Measurements from ENCODE around the gene KRT36.

Gene KRT36

GRCh38 chr17:41444186-41444585 lies 45.5 kb downstream of the KRT36 start:
- Histone ChIP-seq H3K9me3 (replicated peaks in 1 of 11) (no peaks in the 10 kb centered on the region), H3K27me3 (no peaks in the 10 kb centered on the region), H3K9ac (no peak overlapping the region), H3K4me1 (peaks cover 0 to 8% (median 6%) of the 10 kb centered on the region in 10 experiments; a peak in 10 of 20 replicates), H3K4me3 (no peak overlapping the region), H3K36me3 (no peaks in the 10 kb centered on the region), H3K27ac (no peak overlapping the region), H4K20me1 (no peaks in the 10 kb centered on the region), H3K4me2 (no peak overlapping the region)
- no peak for TF ChIP-seq Cebpa-rat (IDR thresholded peaks at IDR 0.05)

GRCh38 chr17:41442739-41443138 lies 47.0 kb downstream of the KRT36 start:
- H4K20me1 ChIP-seq, result no peaks in the 10 kb centered on the region
- no peaks in the 10 kb centered on the region for H3K36me3 ChIP-seq
- no peak overlapping the region for H3K9ac ChIP-seq
- H3K27ac ChIP-seq, result no peak overlapping the region
- no peaks in the 10 kb centered on the region for H3K27me3 ChIP-seq
- H3K9me3 ChIP-seq (replicated peaks in 1 of 11), result no peaks in the 10 kb centered on the region
- no peak for TF ChIP-seq Cebpa-rat (IDR thresholded peaks at IDR 0.05)
- peaks cover 0 to 8% (median 6%) of the 10 kb centered on the region in 10 experiments; a peak in 10 of 20 replicates for H3K4me1 ChIP-seq
- H3K4me2 ChIP-seq, result no peak overlapping the region
- no peak overlapping the region for H3K4me3 ChIP-seq

DNA sequence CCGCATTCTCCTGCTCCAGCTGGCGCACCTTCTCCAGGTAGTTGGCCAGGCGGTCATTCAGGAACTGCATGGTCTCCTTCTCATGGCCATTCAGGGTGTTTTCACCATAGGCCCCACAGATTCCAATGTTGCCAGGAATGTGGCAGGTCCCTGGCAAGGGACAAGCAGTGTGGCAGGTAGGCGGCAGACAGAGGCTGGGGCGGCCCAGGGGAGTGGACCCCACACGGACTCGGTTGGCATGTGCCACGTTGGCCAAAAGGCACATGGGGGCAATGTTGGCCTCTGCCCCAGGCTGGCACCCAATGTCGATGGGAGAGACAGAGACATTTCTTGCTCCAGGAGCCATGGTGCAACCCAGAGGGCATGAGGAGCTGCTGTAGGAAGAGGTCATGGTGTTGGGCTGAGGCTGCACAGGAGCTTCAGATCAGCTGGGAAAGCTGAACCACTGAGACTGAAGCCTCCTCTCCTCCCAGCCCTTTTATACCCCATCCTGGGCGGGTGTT lies 49.1 kb downstream of the KRT36 start, which contains the start of gene KRT38:
TSS of gene KRT38 (minus strand) at position 453 of the 503 bp plus-strand sequence. CDS start at position 391, 62 bp downstream.
- Histone ChIP-seq H3K4me3 (no peak within 1 kb of the TSS), H3K4me2 (no peak within 1 kb of the TSS), H3K36me3 (no peaks in the 10 kb centered on the region), H3K9me3 (replicated peaks in 1 of 11) (no peaks in the 10 kb centered on the region), H4K20me1 (no peaks in the 10 kb centered on the region), H3K27ac (no peak within 1 kb of the TSS), H3K9ac (no peak within 1 kb of the TSS), H3K4me1 (no peaks in the 10 kb centered on the region), H3K27me3 (no peaks in the 10 kb centered on the region)
- TF ChIP-seq Cebpa-rat (IDR thresholded peaks at IDR 0.05), result no peak

DNA sequence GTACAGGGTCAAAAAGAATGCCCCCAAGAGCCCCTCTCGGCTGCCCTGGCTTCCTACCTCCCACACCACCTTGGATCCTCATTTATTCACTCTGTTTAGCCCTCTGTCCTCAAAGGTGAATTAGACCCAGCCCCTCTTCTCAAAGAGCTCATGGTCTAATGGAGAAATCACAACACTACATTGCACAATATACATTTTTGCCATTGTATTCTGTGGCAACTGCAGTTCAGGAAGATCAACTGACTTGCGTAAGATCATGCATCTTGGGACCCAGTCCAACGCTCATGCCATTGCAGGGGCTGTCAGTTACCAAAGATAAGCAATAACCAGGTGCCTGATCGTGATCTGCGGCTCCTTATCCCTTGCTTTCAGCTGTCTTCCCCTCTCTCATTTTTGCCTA lies 50.3 kb downstream of the KRT36 start:
- no peak overlapping the region for H3K9ac ChIP-seq
- H3K36me3 ChIP-seq, result no peaks in the 10 kb centered on the region
- H4K20me1 ChIP-seq, result no peaks in the 10 kb centered on the region
- no peak overlapping the region for H3K4me3 ChIP-seq
- no peaks in the 10 kb centered on the region for H3K4me1 ChIP-seq
- no peak overlapping the region for H3K27ac ChIP-seq
- TF ChIP-seq Cebpa-rat (IDR thresholded peaks at IDR 0.05), result no peak
- no peak overlapping the region for H3K4me2 ChIP-seq
- H3K27me3 ChIP-seq, result no peaks in the 10 kb centered on the region
- H3K9me3 ChIP-seq (replicated peaks in 1 of 11), result no peaks in the 10 kb centered on the region

DNA sequence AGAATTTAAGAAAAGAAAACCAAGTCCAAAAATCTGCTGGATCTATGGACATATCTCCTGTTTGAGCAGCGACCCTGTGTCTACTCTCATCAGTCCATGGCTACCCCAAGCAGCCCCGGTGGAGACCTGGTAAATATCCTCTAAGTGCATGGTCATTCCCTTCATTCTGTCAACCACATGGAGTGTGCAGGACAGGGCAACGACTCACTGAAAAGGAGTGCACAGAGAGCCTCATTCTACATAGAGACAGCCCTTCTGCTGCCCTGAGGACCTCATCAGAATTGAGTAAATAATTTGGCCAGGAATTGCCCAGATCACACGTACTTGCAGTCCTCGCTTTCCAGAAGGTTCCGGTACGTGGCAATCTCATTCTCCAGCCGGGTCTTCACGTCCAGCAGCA lies 51.9 kb downstream of the KRT36 start:
- no peak overlapping the region for H3K4me2 ChIP-seq
- H4K20me1 ChIP-seq, result no peaks in the 10 kb centered on the region
- no peak overlapping the region for H3K9ac ChIP-seq
- no peak overlapping the region for H3K27ac ChIP-seq
- no peaks in the 10 kb centered on the region for H3K36me3 ChIP-seq
- H3K4me1 ChIP-seq, result peaks cover 0 to 4% (median 0%) of the 10 kb centered on the region in 10 experiments; a peak in 1 of 20 replicates
- H3K4me3 ChIP-seq, result no peak overlapping the region
- H3K27me3 ChIP-seq, result no peaks in the 10 kb centered on the region
- H3K9me3 ChIP-seq (replicated peaks in 1 of 11), result no peaks in the 10 kb centered on the region
- TF ChIP-seq Cebpa-rat (IDR thresholded peaks at IDR 0.05), result no peak

DNA sequence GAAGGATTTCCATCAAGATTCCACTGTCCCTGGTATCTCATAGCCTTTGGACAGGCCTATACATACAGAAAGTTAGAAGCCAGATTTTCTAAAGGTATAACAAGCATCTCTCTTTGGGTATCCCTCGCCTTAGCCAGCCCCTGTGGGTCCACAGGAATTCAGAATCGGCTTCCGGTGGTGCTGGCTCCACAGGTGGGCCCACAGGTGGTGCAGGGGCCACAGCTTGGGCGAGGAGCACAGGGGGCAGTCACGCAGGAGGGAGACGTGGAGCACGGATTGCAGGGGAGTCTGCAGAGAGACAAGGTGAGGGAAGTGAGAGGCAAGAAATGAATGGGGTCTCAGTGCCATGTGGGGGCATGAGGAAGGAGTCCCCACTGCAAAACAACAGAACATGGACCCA lies 52.5 kb downstream of the KRT36 start:
- H3K4me3 ChIP-seq, result no peak overlapping the region
- H3K4me1 ChIP-seq, result peaks cover 0 to 9% (median 0%) of the 10 kb centered on the region in 10 experiments; a peak in 3 of 20 replicates
- no peaks in the 10 kb centered on the region for H3K27me3 ChIP-seq
- no peak for TF ChIP-seq Cebpa-rat (IDR thresholded peaks at IDR 0.05)
- no peak overlapping the region for H3K9ac ChIP-seq
- no peaks in the 10 kb centered on the region for H4K20me1 ChIP-seq
- H3K27ac ChIP-seq, result no peak overlapping the region
- H3K36me3 ChIP-seq, result no peaks in the 10 kb centered on the region
- H3K4me2 ChIP-seq, result no peak overlapping the region
- no peaks in the 10 kb centered on the region for H3K9me3 ChIP-seq (replicated peaks in 1 of 11)
